AG09309 (cell line): ENCODE measurements around the gene UQCC3.

ENCODE experiments used
- DNase-seq: peaks from one replicate; pipeline ENCODE4 v3.0.0-alpha.2; 2010; ENCODE audit warnings: low read depth
- H3K4me3 ChIP-seq: 2 replicates; pipeline ENCODE4 v1.5.1; 2011; ENCODE audit warnings: mild to moderate bottlenecking, low read depth, low read length, moderate library complexity; ENCODE audit not compliant: control insufficient read depth
- CTCF ChIP-seq: IDR thresholded peaks from 2 replicates; pipeline ENCODE4 v1.5.1; 2011; ENCODE audit warnings: mild to moderate bottlenecking, low read depth, low read length, inconsistent platforms; ENCODE audit not compliant: insufficient read depth, control insufficient read depth; ENCODE audit errors: missing control alignments

Gene UQCC3

GRCh38 chr11:62652161-62653006 lies 19.1 kb upstream of the UQCC3 start:
- H3K4me3 ChIP-seq, result peak overlapping the region; percentile 82
- no peak for DNase-seq
- no peak for TF ChIP-seq CTCF

- no peak for DNase-seq
- no peak overlapping the region for H3K4me3 ChIP-seq
- no peak for TF ChIP-seq CTCF
Measured at GRCh38 chr11:62654297-62654696, 17.2 kb upstream of the UQCC3 start.

GRCh38 chr11:62656796-62657429 lies 14.6 kb upstream of the UQCC3 start:
- no peak for DNase-seq
- H3K4me3 ChIP-seq, result no peak overlapping the region
- TF ChIP-seq CTCF, result no peak

GRCh38 chr11:62664405-62665074 lies 6.9 kb upstream of the UQCC3 start:
- peak overlapping the region; percentile 96 for H3K4me3 ChIP-seq
- TF ChIP-seq CTCF, result no peak
- DNase-seq, result no peak

- DNase-seq, result peak; percentile 71
- H3K4me3 ChIP-seq, result peak within 1 kb of the TSS; percentile 96
- TF ChIP-seq CTCF, result no peak
Measured at GRCh38 chr11:62665075-62665598, 6.3 kb upstream of the UQCC3 start, which contains the start of the genes C11orf98 and CSKMT. C11orf98 (minus strand) TSS chr11:62665210; CDS start chr11:62665169, 41 bp downstream. CSKMT (plus strand) TSS chr11:62665312; CDS start chr11:62665880, 568 bp downstream.

- peak overlapping the region; percentile 96 for H3K4me3 ChIP-seq
- DNase-seq, result no peak
- no peak for TF ChIP-seq CTCF
Measured at GRCh38 chr11:62665599-62666258, 5.7 kb upstream of the UQCC3 start.
